Activated T-cell treated with anti-CD3 and anti-CD28 coated beads, Interleukin-2, amount 50 U/mL, for 48 hours (primary cell): ENCODE measurements around the gene PKLR.
A peak's percentile ranks its signal among the peaks of the same experiment; 100 is the strongest.

Source experiments
- DNase-seq, 2 experiments: peaks; one replicate each; pipeline ENCODE4 v3.0.0-alpha.2; 2020

PKLR gene

DNA sequence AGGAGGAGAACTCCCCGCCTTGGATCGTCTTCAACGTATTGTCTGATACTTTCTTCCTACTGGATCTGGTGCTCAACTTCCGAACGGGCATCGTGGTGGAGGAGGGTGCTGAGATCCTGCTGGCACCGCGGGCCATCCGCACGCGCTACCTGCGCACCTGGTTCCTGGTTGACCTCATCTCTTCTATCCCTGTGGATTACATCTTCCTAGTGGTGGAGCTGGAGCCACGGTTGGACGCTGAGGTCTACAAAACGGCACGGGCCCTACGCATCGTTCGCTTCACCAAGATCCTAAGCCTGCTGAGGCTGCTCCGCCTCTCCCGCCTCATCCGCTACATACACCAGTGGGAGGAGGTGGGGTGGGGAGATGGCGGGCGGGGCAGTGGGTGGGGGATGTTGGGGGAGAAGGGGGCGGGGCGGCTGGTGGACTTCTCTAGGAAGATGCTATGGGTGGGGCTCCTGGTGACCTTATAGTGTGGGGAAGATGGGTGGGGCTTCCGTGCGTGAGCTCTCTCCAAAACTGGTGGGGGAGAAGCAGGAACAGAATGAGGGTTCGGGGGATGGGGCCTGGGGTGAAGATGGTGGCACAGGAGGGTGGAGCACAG is 18.6 kb downstream of the PKLR start:
- DNase-seq = no peak

DNA sequence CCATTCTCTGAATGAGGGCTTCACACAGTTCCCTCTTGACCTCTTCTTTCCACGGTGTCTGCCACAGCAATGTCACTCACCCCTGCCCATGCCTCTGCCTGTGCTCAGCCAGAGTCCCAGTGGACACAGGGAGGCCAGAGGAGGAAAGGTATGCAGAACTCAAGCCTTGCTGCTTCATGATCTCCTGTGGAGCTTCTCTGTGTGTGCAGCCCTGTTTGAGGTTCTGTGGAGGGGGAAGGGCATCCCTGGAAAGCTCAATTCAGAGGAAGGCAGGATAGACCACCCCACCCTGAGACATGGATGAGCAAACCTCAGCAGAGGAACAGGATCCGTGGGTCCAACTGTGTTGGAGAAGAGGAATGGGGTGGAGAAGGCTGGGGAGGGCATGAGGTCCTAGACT is 22.0 kb downstream of the PKLR start:
- DNase-seq = no peak

DNA sequence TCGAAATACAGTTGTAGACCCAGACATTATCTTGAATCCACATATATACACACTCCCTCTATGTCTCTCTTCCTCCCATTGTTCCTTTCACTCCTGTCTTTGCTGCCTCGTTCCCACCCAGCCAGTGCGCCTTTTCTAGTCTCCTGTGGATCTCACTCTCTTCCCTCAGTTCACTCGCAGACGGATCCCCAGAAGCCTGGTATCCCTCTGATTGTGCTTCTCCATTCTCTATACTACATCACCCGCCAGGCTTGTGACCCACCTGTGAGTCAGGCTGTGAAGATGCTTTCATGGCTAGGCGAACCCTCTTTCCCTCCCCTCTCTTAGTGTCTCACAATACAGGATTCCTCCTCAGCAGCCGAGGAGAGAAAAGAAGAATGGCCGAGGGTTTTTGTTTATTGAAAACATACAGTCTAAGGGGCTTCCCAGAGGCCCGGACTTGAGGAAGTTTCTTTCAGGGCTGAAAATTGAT is 22.5 kb downstream of the PKLR start:
- peak in 1 of 2 experiments; percentile 20 for DNase-seq

DNA sequence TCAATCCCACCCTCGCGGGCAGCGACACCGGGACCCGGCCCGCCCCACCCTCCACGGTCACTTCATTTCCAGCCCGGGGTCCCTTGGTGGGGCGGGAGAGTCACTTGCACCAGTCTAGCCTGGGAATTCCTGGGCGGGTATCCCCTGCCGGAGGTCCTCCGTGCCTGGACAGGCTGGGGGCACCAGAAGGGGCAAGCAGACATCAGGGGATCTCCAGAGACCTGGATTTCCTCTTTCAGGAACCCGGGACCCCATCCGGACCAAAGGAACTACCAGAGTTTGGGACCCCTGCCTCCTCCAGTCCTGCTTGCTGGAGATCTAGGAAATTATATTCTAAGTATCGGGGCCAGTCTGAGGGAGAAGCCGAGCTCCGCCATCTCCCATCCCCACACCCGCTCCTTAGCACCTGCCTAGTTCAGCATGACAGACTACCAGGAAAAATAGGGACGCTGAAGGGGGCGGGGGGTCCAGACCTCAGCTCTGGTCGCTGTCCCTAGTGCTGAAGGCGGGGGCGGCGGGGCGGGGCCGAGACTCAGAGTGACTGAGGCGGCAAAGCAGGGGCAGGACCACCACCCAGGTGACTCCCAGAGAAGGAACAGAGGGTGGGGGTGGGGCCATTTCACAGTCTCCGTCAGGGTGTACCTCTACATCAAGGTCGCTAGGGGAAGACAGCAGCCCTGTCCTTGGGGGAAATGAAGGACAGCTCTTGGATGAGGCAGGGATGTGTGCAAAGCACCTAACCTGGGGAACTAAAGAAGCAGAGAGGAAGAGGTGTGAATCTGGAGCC is 23.1 kb downstream of the PKLR start:
- peak; percentile 84 to 85 for DNase-seq

DNA sequence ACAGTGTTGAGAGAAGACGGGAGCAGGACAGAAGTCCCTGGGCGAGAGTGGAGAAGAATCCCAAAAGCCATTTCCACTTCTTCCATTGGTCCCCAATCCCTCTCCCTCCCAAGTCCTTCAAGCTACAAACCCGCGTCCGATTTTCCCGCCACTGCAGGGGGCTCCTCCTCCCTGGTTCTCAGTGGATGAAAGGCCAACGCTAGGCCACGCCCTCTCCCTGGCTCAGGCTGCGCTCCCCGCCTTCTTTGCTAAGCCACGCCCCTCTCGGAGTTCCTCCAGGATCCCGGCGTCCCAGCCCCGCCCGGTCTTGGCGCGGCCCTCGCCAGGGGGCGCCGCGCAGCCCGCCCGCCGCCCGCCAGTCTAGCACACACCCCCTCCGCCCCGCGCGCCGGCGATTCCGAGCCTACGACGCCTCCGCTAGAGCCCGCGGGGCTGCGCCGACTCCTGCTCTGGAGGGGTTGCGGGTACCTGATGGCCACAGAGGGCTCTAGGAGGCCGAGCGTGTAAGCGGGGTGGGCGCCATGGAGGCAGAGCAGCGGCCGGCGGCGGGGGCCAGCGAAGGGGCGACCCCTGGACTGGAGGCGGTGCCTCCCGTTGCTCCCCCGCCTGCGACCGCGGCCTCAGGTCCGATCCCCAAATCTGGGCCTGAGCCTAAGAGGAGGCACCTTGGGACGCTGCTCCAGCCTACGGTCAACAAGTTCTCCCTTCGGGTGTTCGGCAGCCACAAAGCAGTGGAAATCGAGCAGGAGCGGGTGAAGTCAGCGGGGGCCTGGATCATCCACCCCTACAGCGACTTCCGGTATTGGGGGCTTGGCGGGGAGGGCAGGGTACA is 24.0 kb downstream of the PKLR start, which contains the start of gene HCN3:
HCN3 (plus strand) TSS at position 394 of the 832 bp plus-strand sequence; CDS start at position 522, 128 bp downstream.
- DNase-seq = peak; percentile 98 to 99

DNA sequence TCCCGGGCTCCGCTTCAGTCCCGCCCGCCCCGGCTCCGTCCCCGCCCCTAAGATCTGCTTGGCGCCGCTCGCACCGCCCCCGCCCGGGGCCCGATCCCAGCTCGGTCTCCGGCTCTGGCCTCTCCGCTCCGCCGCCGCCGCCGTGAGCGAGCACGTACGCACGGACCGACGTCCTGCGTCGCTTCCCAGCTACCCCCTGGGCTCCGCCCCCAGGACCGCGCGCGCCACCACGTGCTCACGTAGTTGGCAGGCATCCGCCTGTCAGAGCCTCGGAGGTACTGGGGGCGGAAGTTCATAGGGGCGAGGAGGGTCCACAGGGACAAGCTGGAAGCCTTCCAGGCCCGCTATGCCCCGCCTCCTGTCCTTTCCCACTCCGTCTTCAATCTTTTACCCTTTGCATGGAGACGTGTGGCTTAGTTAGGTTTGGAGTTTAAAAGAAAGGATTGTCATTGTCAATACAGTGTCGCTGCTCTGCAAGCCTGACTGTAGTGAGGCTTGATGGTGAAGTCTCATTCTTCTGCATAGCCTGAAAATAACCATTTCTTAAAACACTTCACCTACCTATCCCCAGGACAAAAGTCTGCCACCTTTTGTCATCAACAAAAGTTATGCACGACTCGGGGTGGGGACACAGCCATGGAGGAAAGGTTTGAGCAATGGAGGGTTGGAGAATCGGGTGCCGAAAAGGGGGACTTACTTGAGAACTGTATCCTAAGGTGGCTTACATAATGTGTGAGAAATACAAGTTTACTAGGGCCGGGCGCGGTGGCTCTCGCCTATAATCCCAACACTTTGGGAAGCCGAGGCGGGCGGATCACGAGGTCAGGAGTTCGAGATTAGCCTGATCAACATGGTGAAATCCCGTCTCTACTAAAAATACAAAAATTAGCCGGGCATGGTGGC is 27.6 kb downstream of the PKLR start, which contains the start of gene CLK2:
CLK2 (minus strand) TSS at position 162 of the 903 bp plus-strand sequence. CDS start 2,527 bp downstream, outside the sequence.
- DNase-seq = peak; percentile 96 to 98

DNA sequence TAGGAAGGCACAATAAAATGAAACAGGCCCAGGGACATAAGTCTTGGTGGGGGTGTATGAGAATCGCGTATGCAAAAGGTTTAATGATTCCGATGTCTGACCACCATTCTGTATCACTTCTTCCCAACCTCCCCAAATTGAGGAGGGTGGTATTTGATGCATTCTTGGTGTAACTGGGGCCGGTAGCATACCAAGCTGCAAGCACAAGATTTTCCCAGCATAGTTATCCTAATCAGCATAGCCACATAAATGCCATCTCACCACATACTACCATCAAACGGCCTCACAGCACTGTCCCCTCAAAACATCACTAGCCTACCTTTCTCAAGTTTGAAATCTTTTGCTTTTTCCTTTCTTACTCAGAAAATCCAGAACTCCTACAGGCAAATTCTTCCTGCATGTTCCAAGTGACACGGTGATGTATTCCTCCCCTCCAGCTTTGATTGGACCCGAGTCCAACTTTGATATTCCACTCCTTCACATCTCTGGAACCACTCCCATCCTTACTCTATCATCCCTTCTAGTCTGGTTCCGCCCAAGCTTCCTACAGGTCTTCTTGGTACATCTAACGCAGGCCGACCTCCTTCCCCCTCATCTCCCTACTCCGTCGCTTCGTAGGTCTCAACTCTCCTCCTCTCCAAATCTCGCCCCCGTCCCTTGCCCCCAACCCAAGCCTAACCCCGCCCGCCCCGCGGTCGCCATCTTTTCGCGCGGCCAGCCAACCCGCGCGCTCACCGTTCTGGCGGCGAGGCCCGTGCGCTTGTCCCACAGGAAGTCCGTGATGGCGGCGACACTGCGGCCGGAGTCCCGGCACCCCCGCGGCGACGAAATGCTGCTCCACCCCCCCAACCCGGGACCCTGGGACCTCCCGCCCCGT is 28.5 kb downstream of the PKLR start:
- DNase-seq = no peak

DNA sequence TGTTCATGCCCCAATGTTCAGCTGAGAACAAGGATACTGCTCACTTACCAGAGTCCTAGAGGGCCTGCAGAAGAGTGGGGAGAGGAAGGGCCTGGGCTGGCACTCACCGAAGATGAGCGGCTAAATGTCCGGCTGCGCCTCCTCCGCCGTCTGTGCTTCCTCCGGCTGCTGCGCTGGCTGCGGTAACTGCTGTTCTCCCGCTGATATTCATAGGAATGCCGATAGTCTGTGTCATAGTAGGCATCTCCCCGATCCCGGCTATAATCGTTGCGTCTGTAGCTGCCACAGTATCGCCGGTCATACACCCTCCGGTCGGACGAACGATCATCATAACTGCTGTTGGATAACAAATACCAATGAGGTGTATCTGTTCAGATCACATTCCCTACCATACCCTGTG is 31.9 kb downstream of the PKLR start:
- no peak for DNase-seq

DNA sequence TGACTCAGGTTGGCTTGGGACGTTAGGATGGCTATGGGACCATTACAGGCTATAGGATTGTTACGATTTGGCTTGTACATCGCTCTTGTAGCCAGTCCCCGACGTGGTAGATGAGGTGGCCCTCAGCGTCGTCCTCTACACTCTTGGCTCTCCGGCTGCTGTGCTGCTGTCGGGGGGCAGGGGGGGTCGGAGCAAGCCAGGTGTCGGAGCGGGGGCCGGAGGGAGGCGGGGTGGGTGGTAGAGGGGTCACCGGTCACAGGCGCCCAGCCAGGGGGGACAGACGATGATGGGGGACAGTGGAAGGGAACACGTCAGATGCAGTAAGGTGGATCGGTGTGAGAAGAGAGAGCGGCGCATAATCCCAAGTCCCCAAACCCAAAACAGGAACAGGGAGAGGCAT is 32.6 kb downstream of the PKLR start:
- DNase-seq = no peak

DNA sequence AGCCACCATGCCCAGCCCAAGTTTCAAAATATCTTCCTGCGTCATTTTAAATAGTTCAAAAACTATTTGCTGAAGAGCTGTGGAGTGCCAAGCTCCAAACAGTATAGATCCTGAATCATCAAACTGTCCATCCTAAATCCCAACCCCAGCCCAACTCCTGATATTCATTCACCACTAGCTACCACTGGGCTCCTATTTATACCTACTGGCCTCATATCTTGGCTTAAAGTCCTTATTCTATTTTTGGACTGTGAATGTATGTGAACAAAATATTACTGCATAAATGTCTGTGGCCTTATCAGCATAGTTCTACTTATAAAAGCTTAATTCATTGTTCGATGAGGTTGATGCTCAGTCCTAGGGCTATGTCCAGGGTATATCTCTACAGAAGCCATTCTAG is 33.9 kb downstream of the PKLR start:
- DNase-seq = no peak

DNA sequence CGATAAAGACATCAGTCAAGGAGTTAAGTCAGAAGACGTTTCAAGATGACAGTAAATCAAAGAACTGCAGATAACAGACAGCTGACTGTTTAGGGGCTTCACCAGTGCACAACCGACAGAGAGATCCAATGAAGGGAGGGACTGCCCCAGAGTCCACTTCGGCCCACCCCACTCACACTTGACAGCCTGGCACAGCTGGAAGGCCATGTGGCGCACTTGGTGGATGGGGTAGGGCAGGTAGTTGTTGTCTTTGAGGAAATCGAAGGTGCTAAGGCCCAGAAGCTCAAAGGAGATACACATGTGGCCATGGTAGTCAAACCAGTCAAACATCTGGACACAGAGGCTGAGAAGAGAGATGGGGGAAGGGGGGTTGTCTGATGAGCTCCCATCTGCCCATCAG is 34.7 kb downstream of the PKLR start:
- DNase-seq = no peak

DNA sequence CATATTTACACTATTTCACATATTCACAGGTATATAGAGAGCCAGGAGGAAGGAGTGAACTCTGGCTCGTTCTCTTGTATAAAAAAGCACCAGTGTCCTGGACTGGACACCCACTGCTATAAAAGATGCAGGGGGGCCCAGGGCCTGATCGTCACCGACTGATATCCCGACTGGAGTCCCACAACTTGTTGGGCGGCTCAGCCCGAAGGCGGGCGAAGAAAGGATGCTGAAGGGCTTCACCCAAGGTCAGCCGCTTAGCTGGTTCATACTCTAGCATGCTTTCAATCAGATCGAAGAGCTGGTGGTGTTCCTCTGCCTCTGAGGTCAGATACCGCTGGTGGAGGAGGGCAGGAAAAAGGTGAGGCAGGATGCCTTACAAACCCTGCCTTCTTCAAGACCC is 38.2 kb downstream of the PKLR start:
- no peak for DNase-seq

DNA sequence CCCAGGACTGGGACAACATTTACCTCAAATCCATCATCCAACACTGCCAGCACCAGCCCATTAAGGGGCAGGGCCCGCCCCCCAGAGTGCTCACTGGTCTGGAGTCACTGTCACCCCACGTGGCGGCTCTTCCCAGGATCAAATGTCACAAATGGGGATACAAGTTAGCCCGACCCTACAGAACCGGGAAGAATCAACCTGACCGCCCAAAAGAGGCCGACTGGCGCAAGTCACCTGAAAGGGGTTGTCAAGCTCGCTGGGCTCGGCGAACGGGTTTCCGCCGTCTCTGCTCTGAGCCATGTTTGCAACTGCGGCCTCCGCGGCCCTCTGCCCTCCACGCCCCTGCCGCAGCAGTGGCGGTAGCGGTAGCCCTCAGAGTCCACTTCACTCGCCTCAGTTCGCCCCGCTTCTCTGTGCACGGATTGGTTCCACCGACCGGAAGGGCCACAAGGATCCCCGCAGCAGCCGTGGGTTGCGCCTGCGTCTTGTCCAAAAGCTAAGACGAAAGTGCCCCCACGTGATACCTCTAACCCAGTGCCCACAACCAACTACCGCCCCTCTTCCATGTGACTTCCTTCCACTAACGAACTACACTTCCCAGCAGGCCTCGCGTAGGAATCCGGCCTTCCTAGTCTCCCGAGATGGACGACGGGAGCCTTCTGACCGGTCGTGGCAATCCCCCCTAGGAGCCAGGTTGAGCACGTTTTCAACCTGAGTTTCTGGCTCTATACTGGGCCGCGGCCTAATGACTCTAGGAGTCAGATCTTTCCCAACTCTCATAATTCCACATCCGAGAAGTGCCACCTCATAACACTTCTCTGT is 39.2 kb downstream of the PKLR start, which contains the start of gene SCAMP3:
SCAMP3 (minus strand) TSS at position 509 of the 822 bp plus-strand sequence; CDS start at position 300, 209 bp downstream.
- peak; percentile 89 to 90 for DNase-seq

DNA sequence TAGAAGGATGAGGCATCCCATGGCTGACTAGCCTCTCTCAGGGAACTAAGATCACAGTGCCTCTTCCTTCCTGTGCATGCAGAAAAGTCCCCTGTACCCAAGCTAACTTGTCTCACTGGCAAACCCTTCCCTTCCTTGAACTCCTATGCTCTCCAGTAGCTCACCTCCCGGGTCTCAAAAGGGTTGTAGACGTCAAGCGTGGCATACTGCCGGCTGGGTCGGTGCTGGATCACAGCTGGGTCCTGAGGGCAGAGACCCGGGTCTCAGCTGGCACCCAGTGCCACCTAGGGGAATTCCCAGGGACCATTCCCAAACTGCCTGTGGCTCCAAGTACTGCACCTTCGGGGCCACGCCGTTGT is 39.8 kb downstream of the PKLR start:
- DNase-seq = no peak

DNA sequence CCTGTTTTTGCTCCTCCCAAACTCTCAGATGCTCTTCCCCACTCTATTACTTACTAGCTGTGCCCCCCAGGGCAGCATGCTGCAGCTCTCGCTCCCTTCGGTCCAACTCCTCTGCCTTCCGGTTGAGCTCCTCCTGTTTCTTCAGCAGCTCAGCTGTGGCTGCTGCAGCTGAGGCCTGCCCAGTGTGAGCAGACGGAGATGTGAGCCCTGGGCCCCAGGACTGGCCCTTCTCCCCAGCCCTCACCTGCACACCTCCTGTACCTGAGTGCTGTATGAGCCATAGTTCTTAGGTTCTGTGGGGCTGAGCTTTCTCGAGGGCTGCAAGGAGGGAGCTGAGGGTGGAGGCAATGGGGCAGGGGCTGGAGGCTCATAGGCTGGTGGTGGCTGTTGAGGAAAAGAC is 41.0 kb downstream of the PKLR start:
- DNase-seq = no peak

DNA sequence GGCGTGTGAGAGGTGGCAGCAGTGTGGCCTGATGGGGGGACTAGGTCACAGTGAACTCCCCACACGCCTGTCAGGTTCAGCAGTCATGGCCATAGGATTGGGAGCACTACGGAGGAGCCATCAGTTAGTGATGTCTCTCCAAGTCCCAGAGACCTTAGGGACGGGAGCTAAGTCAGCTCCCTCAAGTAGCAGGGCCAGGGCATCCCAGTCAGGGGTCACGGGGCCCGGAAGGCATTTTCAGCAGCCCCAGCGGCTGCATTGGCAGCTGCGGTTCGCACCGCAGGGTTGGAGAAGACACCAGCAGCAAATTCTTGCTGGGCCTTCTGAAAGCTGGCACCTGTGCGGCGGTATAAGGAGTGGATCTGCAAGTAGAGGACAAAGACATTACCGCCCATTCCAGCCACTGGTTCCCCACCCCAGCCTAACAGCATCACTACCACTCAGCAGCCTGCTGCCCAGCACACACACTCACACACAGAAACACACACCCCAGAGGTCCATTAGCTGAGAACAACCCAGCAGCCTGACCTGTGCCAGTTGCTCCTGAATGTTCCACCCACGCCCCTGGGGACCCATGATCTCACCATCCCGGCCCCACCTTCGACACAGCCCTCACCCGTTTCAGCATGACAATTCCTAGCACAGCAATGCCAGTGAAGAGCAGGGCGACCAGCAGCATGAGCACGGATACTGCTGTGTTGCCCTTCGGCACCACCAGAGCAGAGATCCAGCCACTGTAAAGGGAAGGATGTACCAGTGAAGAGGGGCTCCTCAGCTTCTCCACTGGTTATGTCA is 45.0 kb downstream of the PKLR start:
- DNase-seq = no peak

DNA sequence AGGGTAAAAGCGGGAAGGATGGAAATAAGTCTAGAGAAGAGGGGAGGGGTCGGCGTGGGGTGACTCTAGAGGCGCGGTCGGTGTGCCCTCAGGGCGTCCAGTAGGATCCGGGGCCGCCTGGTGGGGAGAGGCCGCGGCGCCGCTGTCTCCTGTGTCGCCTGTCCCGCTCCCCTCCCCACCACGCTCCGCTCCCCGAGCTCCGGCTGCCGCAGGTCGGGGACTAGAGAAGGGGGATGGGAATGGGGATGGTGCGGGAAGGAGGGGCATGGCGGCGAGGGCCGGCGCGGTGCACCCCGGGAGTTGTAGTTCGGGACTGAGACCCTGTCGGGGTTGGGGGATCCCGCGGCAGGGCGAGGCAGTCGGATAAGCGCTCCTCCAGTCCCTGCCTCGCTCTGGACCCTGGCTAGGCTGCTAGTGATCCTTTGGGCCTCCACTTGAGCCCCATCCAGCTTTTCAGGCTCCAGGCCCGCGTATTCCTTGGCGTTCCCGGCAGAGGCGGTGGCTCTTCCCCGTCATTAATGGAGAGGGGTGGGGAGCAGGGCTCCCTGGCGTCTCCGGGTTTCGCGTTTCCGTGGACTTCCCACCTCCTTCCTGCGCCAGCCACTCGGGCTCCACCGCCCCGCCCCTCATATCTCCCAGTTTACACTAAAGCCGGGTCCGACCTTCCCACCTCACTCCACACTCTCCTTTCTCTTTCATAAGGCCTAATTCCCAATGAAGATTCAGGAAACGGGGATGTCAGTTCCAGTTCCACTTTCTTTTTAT is 45.8 kb downstream of the PKLR start, which contains the start of gene ENTREP3:
ENTREP3 (minus strand) TSS at position 241 of the 765 bp plus-strand sequence. CDS start 606 bp downstream, outside the sequence.
- DNase-seq = peak; percentile 84 to 88

DNA sequence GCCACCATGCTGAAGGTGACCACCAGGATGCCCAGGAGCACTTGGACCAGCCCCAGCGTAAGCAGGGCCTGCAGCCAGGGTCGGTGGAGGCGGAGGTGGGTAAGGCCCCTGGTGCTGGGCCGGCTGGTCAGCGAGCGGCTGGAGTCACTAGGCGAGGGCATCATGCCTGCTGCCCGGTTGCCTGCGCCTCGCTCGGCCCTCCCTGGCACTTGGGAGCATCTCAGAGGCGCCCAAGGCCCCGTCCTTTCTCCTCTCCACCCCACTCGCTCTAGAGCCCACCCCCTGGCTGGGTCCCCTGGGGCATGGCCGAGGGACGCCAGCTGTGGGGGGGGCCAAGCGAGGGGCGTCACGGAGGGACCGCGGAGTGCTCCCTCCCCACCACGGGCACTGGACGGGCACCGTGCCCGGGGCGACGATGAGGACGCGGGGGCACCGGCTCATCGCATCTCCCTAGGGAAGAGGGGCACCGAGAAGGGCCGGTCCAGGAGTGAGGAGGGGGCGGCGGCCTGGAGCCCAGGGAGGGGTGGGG is 46.5 kb downstream of the PKLR start:
- no peak for DNase-seq
